C4-2B (cell line): ENCODE results near the gene ACAN.

Experiments
- CTCF ChIP-seq: fragments of 450-650 bp; conservative IDR thresholded peaks from 2 replicates; pipeline ENCODE4 v1.5.1; 2017; ENCODE audit warnings: mild to moderate bottlenecking
- ZFX ChIP-seq: fragments of 450-650 bp; IDR thresholded peaks from 2 replicates; pipeline ENCODE4 v1.6.1; 2017

- no peak for TF ChIP-seq CTCF
- TF ChIP-seq ZFX: no peak
Measured at GRCh38 chr15:88791637-88792036, 11.6 kb upstream of the ACAN start.
